HCT116 (cell line): ENCODE measurements around the gene TCF7L1. TPM values are rescaled to one million over a fixed set of nuclear protein-coding genes. Genes with fewer than 3 reads are reported as not detected.

Experiments
- ATAC-seq: fragments of 200-7000 bp; cut with Tn5 transposase; 2 replicates; pipeline ENCODE4 v1.9.1; 2020; ENCODE audit warnings: mild to moderate bottlenecking, moderate library complexity
- BruUV-seq: library from RNA; stranded (reverse); fragments of 400-500 nt; replicated peaks from 2 replicates; lab custom pipeline; 2021; lab: Mats Ljungman, UMichigan
- CTCF ChIA-PET: fragments of 300-600 bp; sonication (Branson Sonifier 250); formaldehyde crosslinking; loops from one replicate; lab custom pipeline; 2021; ENCODE audit warnings: antibody characterized with exemption; lab: Charles Lee
- POLR2A ChIA-PET: fragments of 300-600, 350-600 bp; sonication (Branson Sonifier 250); formaldehyde crosslinking; loops from one replicate; lab custom pipeline; 2021; ENCODE audit warnings: antibody characterized with exemption; lab: Charles Lee
- RAD21 ChIA-PET, 2 experiments: fragments of 300-600 bp; sonication (Branson Sonifier 250); formaldehyde crosslinking; loops; one replicate each; lab custom pipeline; 2023; ENCODE audit warnings: low total read pairs in 2 of 2; ENCODE audit not compliant: uncharacterized antibody in 2 of 2, unreplicated experiment in 2 of 2, low non-redundant PET in 1 of 2; lab: Charles Lee
- DNase-seq: peaks from one replicate; pipeline ENCODE4 v3.0.0-alpha.2; 2010; ENCODE audit warnings: low read depth, low spot score
- H2AFZ ChIP-seq: fragments of 200-600 bp; shearing (Covaris generic), sonication (generic); 2 replicates; pipeline ENCODE4 v1.6.1; 2017; ENCODE audit warnings: low read depth, mixed run types, mixed read lengths, antibody characterized with exemption, low read length; ENCODE audit not compliant: poor library complexity, severe bottlenecking
- H3K27ac ChIP-seq: 2 replicates; pipeline ENCODE4 v1.5.1; 2012; ENCODE audit warnings: low read depth, low read length
- H3K27me3 ChIP-seq: fragments of 200-600 bp; sonication (generic); 2 replicates; pipeline ENCODE4 v1.6.1; 2016; ENCODE audit warnings: mixed run types, low read length, mixed read lengths; ENCODE audit not compliant: insufficient read depth
- H3K36me3 ChIP-seq, 2 experiments: fragments of 200-500 bp in 1 of 2; fragments of 200-600 bp in 1 of 2; sonication (Bioruptor generic) in 1 of 2; sonication (generic) in 1 of 2; 2 replicates each; pipeline versions ENCODE4 v1.5.1 to v1.6.1; 2014 to 2016; ENCODE audit warnings: low read length in 2 of 2, inconsistent platforms in 1 of 2, mixed read lengths in 1 of 2, mixed run types in 1 of 2; ENCODE audit not compliant: insufficient read depth in 2 of 2, control insufficient read depth in 1 of 2
- H3K4me1 ChIP-seq, 2 experiments: fragments of 200-600 bp in 1 of 2; sonication (generic) in 1 of 2; 2 replicates each; pipeline versions ENCODE4 v1.5.1 to v1.6.1; 2012 to 2017; ENCODE audit warnings: low read length in 2 of 2, inconsistent platforms in 1 of 2, mild to moderate bottlenecking in 1 of 2, mixed read lengths in 1 of 2, mixed run types in 1 of 2, moderate library complexity in 1 of 2; ENCODE audit not compliant: insufficient read depth in 2 of 2, control insufficient read depth in 1 of 2
- H3K4me2 ChIP-seq: fragments of 200-600 bp; sonication (generic); 2 replicates; pipeline ENCODE4 v1.6.1; 2017; ENCODE audit warnings: mixed run types, low read length, mixed read lengths
- H3K4me3 ChIP-seq, 2 experiments: fragments of 200-600 bp in 1 of 2; sonication (generic) in 1 of 2; replicated peaks in 1 of 2; 2 replicates each; pipeline ENCODE4 v1.5.1; 2011 to 2016; ENCODE audit warnings: low read length in 2 of 2, control low read depth in 1 of 2, low read depth in 1 of 2, mild to moderate bottlenecking in 1 of 2, mixed read lengths in 1 of 2, mixed run types in 1 of 2
- H3K79me2 ChIP-seq: fragments of 200-600 bp; sonication (generic); 2 replicates; pipeline ENCODE4 v1.6.1; 2017; ENCODE audit warnings: mild to moderate bottlenecking, mixed run types, low read length, moderate library complexity, mixed read lengths; ENCODE audit not compliant: insufficient read depth
- H3K9ac ChIP-seq: fragments of 200-600 bp; sonication (generic); 2 replicates; pipeline ENCODE4 v1.6.1; 2016; ENCODE audit warnings: low read length, mixed read lengths
- H3K9me2 ChIP-seq: fragments of 200-600 bp; sonication (generic), shearing (Covaris generic); 2 replicates; pipeline ENCODE4 v1.6.1; 2017; ENCODE audit warnings: mixed run types, mild to moderate bottlenecking, moderate library complexity; ENCODE audit not compliant: insufficient read depth
- H3K9me3 ChIP-seq, 2 experiments: fragments of 200-500 bp in 1 of 2; fragments of 200-600 bp in 1 of 2; sonication (Bioruptor generic) in 1 of 2; sonication (generic) in 1 of 2; 2 replicates each; pipeline ENCODE4 v1.6.1; 2014 to 2017; ENCODE audit warnings: low read length in 2 of 2, mixed read lengths in 2 of 2, inconsistent platforms in 1 of 2, low read depth in 1 of 2, mild to moderate bottlenecking in 1 of 2, mixed run types in 1 of 2, moderate library complexity in 1 of 2; ENCODE audit not compliant: control insufficient read depth in 1 of 2, insufficient read depth in 1 of 2
- H4K20me1 ChIP-seq: fragments of 200-600 bp; sonication (generic), shearing (Covaris generic); 2 replicates; pipeline ENCODE4 v1.6.1; 2017; ENCODE audit warnings: mixed run types, mild to moderate bottlenecking, moderate library complexity; ENCODE audit not compliant: insufficient read depth
- CTCF ChIP-seq, 3 experiments: fragments of 200-600 bp in 1 of 3; sonication (generic) in 1 of 3; IDR thresholded peaks in 2 of 3; conservative IDR thresholded peaks in 1 of 3; 2 replicates each; pipeline ENCODE4 v1.5.1; 2012 to 2017; ENCODE audit warnings: low read depth in 2 of 3, low read length in 2 of 3, antibody characterized with exemption in 1 of 3, borderline replicate concordance in 1 of 3, control low read depth in 1 of 3, mild to moderate bottlenecking in 1 of 3, mixed read lengths in 1 of 3, mixed run types in 1 of 3, moderate library complexity in 1 of 3; ENCODE audit not compliant: insufficient read depth in 1 of 3
- ELF1 ChIP-seq: IDR thresholded peaks from 2 replicates; pipeline ENCODE4 v1.6.1; 2012; ENCODE audit warnings: low read depth, borderline replicate concordance
- EZH2 ChIP-seq: fragments of 200-600 bp; sonication (generic); IDR thresholded peaks from 2 replicates; pipeline ENCODE4 v1.6.1; 2017; ENCODE audit warnings: antibody characterized with exemption, mixed run types
- FOSL1 ChIP-seq: IDR thresholded peaks from 2 replicates; pipeline ENCODE4 v1.6.1; 2012; ENCODE audit warnings: low read depth
- POLR2A ChIP-seq: IDR thresholded peaks from 2 replicates; pipeline ENCODE4 v1.7.0; 2011; ENCODE audit warnings: borderline replicate concordance; ENCODE audit not compliant: insufficient read depth, insufficient read length; ENCODE audit errors: extremely low read depth
- RAD21 ChIP-seq: IDR thresholded peaks from 2 replicates; pipeline ENCODE4 v1.6.1; 2012; ENCODE audit warnings: low read depth, mild to moderate bottlenecking
- SIN3A ChIP-seq: IDR thresholded peaks from 2 replicates; pipeline ENCODE4 v1.6.1; 2012; ENCODE audit warnings: low read depth
- SP1 ChIP-seq: IDR thresholded peaks from 2 replicates; pipeline ENCODE4 v1.6.1; 2012; ENCODE audit warnings: low read depth
- SRF ChIP-seq: IDR thresholded peaks from 2 replicates; pipeline ENCODE4 v1.6.1; 2012; ENCODE audit warnings: low read depth
- ZBTB33 ChIP-seq: IDR thresholded peaks from 2 replicates; pipeline ENCODE4 v1.6.1; 2011; ENCODE audit warnings: mild to moderate bottlenecking, low read length, moderate library complexity; ENCODE audit not compliant: insufficient replicate concordance; ENCODE audit errors: extremely low read depth
- intact Hi-C: fragments of 100-400 bp; cut with micrococcal nuclease; formaldehyde crosslinking; loops from 2 replicates; pipeline ENCODE4 v1.10.0; 2022
- total RNA-seq: library from RNA; stranded (reverse); gene quantifications from one replicate; pipeline ENCODE4 v1.2.1, GENCODE V29; 2021; ENCODE audit not compliant: unreplicated experiment
- TF ChIP-seq, protein P1 (sequence below): IDR thresholded peaks from 2 replicates; pipeline ENCODE4 v1.6.1; 2012

TCF7L1 gene
- total RNA-seq, 1 experiment from 2014 or later, result 10.3 TPM

GRCh38 chr2:85130407-85130806 is 2.8 kb upstream of the TCF7L1 start:
- Histone ChIP-seq H3K27ac (no peak overlapping the region), H2AFZ (no peak overlapping the region), H3K4me3 (no peak overlapping the region), H3K9ac (no peak overlapping the region), H3K27me3 (no peaks in the 10 kb centered on the region), H4K20me1 (no peaks in the 10 kb centered on the region), H3K9me3 (no peaks in the 10 kb centered on the region), H3K4me1 (peaks cover 12 to 22% of the 10 kb centered on the region in 2 experiments; a peak in 3 of 4 replicates), H3K9me2 (no peaks in the 10 kb centered on the region), H3K79me2 (no peaks in the 10 kb centered on the region), H3K36me3 (no peaks in the 10 kb centered on the region), H3K4me2 (no peak overlapping the region)
- ChIA-PET POLR2A (no interaction called here), CTCF (no interaction called here), RAD21 (interaction anchor here in 1 of 2 experiments (0.7 kb wide), 1 partner anchor 48 kb away, joined by 3 read pairs; no protein-coding TSS in a partner anchor)
- intact Hi-C loops, result loop anchor here (5.0 kb wide), 1 partner anchor 63 kb away; no protein-coding TSS in a partner anchor
- TF ChIP-seq, protein P1, sequence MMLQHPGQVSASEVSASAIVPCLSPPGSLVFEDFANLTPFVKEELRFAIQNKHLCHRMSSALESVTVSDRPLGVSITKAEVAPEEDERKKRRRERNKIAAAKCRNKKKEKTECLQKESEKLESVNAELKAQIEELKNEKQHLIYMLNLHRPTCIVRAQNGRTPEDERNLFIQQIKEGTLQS, result no peak
- no peak for TF ChIP-seq ZBTB33
- no peak for TF ChIP-seq SIN3A
- TF ChIP-seq ELF1, result no peak
- no peak for TF ChIP-seq EZH2
- TF ChIP-seq FOSL1, result no peak
- no peak for TF ChIP-seq SRF
- no peak for TF ChIP-seq RAD21
- no peak for TF ChIP-seq POLR2A
- no peak for TF ChIP-seq SP1
- no peak for TF ChIP-seq CTCF (IDR thresholded peaks at IDR 0.05 in 2 of 3, conservative IDR thresholded peaks at IDR 0.05 in 1 of 3; ENCODE audit: borderline replicate concordance in 1 of 3, insufficient read depth in 1 of 3, low read depth in 2 of 3, low read length in 2 of 3)
- DNase-seq (no peak), ATAC-seq (no peak)
- no TSS peak for BruUV-seq
